Pancreas (tissue), 10 donors: ENCODE results near the gene ISX. TPM values are rescaled to one million over a fixed set of nuclear protein-coding genes. Genes with fewer than 3 reads are reported as not detected.

ENCODE experiments used
- ATAC-seq, 4 donors: fragments of 200-7000 bp; cut with Tn5 transposase; one replicate each; pipeline versions ENCODE4 v1.8.0 to v1.9.1; 2020; ENCODE audit warnings: mild to moderate bottlenecking in 4 of 4, moderate library complexity in 4 of 4
- DNase-seq, 6 donors: peaks; one replicate each; pipeline ENCODE4 v3.0.0-alpha.2; 2020
- FAIRE-seq: peaks from 2 replicates; lab custom pipeline; 2012; peaks lifted over from hg19 to GRCh38; lab: Jason Lieb, UNC
- H3K27ac ChIP-seq, 4 donors: fragments of 200-600 bp; sonication (generic); 1 replicate in 3 of 4; 2 replicates in 1 of 4; pipeline versions ENCODE4 v1.5.0 to v1.8.0; 2020
- H3K27me3 ChIP-seq, 4 donors: fragments of 200-600 bp; one replicate each; pipeline ENCODE4 v1.8.0; 2021
- H3K36me3 ChIP-seq, 3 donors: fragments of 200-600 bp; sonication (generic) in 1 of 3; one replicate each; pipeline versions ENCODE4 v1.5.0 to v1.8.0; 2020 to 2021
- H3K4me1 ChIP-seq, 3 donors: fragments of 200-600 bp; one replicate each; pipeline ENCODE4 v1.8.0; 2021
- H3K4me3 ChIP-seq, 4 donors: fragments of 200-600 bp; sonication (generic) in 2 of 4; one replicate each; pipeline versions ENCODE4 v1.5.0 to v1.8.0; 2020 to 2021
- H3K9me3 ChIP-seq, 4 donors: fragments of 200-600 bp; one replicate each; pipeline ENCODE4 v1.8.0; 2021
- WGBS, 2 donors: extraction: QIAGEN DNeasy Blood & Tissue Kit; methylation state at CpG; one replicate each; pipeline ENCODE4 v1.1.7; 2013; 5-methylcytosine and 5-hydroxymethylcytosine counted together
- intact Hi-C, 3 donors: fragments of 100-400 bp; cut with DNase I; formaldehyde crosslinking; loops; one replicate each; pipeline versions ENCODE4 v1.11.1 to v1.14.2; 2022
- polyA plus RNA-seq, 2 donors: library from polyadenylated mRNA; stranded (reverse); fragments of 200-250 nt; gene quantifications; one replicate each; pipeline ENCODE4 v1.2.3, GENCODE V29; 2013
- total RNA-seq, 6 donors: library from RNA; stranded (reverse); fragmentation: NEBNext Ultra II Directional in 4 of 6; extraction: Animal tissue kit (Norgen Biotek cat#: 25700) in 4 of 6; gene quantifications; one replicate each; pipeline versions ENCODE4 v1.2.1 to v1.2.4, GENCODE V29; 2021 to 2023
- TF ChIP-seq, protein P1 (sequence below), 4 donors: fragments of 200-600 bp; sonication (generic) in 3 of 4; IDR thresholded peaks; one replicate each; pipeline versions ENCODE4 v1.5.0 to v1.8.0; 2021; ENCODE audit warnings: antibody characterized with exemption in 4 of 4
- donor health status: healthy with polysubstance abuse.
- donor health status: DM: no; HTN: no; CAD: no; lungs with moderate emphysema.
- donor health status: DM: no; HTN: no; CAD: no.
- donor health status: control.
- donor health status: control.
- donor health status: Bipolar disorder and iron deficiency.
- donor health status: DM: yes; HTN: yes; CAD: no.
- donor health status: DM: no; HTN: no; CAD: no.
- donor health status: DM: no; HTN: no; CAD: no.
- donor health status: DM: yes; HTN: yes; CAD: no.

ISX gene
- total and polyA plus RNA-seq, 8 donors = 0.12 to 0.14 TPM; not detected in 6

- H3K4me3 ChIP-seq = no peak overlapping the region
- intact Hi-C loops = no loop called here
- H3K36me3 ChIP-seq = no peaks in the 10 kb centered on the region
- FAIRE-seq (no peak), ATAC-seq (no peak), DNase-seq (no peak)
- TF ChIP-seq, protein P1, sequence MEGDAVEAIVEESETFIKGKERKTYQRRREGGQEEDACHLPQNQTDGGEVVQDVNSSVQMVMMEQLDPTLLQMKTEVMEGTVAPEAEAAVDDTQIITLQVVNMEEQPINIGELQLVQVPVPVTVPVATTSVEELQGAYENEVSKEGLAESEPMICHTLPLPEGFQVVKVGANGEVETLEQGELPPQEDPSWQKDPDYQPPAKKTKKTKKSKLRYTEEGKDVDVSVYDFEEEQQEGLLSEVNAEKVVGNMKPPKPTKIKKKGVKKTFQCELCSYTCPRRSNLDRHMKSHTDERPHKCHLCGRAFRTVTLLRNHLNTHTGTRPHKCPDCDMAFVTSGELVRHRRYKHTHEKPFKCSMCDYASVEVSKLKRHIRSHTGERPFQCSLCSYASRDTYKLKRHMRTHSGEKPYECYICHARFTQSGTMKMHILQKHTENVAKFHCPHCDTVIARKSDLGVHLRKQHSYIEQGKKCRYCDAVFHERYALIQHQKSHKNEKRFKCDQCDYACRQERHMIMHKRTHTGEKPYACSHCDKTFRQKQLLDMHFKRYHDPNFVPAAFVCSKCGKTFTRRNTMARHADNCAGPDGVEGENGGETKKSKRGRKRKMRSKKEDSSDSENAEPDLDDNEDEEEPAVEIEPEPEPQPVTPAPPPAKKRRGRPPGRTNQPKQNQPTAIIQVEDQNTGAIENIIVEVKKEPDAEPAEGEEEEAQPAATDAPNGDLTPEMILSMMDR (IDR thresholded peaks at IDR 0.05) = no peak
- H3K4me1 ChIP-seq = no peaks in the 10 kb centered on the region
- H3K27ac ChIP-seq = no peak overlapping the region
- H3K9me3 ChIP-seq = no peaks in the 10 kb centered on the region
- WGBS, 2 donors = 47 to 66% methylated on average over 1 of the region's 1 CpG
- H3K27me3 ChIP-seq = no peaks in the 10 kb centered on the region
Observed at GRCh38 chr22:35069541-35069940, 3.6 kb downstream of the ISX start.

GRCh38 chr22:35070451-35071093, 4.6 kb downstream of the ISX start:
- Histone ChIP-seq H3K27me3 (no peaks in the 10 kb centered on the region), H3K27ac (no peak overlapping the region), H3K4me1 (no peaks in the 10 kb centered on the region), H3K4me3 (no peak overlapping the region), H3K36me3 (no peaks in the 10 kb centered on the region), H3K9me3 (no peaks in the 10 kb centered on the region)
- ATAC-seq = no peak
- intact Hi-C loops = no loop called here
- 92 to 93% methylated on average over 2 of the region's 2 CpGs for WGBS, 2 donors
- TF ChIP-seq, protein P1 (IDR thresholded peaks at IDR 0.05) = no peak
- no peak for DNase-seq
- FAIRE-seq = no peak

DNA sequence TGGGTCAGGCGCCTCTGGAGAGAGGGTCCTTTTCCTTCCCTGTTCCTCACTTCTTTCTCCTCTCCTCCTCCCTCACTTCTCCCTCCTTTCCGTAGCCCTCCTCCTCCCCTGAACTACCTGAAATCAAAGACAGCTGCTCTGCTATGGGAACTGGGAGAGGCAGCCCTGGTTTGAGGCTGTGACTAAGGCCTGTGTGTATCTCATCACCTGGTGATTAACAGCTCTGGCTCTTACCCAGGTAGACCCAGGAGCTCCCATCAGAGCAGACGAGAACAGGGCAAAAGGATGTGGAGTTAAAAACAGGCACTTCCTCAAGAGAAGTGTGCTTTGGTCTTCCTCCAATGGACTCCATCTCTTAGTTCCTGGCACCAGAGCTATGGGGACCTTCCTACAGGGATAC, 5.8 kb downstream of the ISX start:
- FAIRE-seq (no peak), ATAC-seq (no peak), DNase-seq (no peak)
- intact Hi-C loops = no loop called here
- Histone ChIP-seq H3K9me3 (no peaks in the 10 kb centered on the region), H3K36me3 (no peaks in the 10 kb centered on the region), H3K27ac (no peak overlapping the region), H3K4me1 (no peaks in the 10 kb centered on the region), H3K27me3 (no peaks in the 10 kb centered on the region), H3K4me3 (no peak overlapping the region)
- WGBS, 2 donors = 47 to 49% methylated on average over 3 of the region's 3 CpGs
- TF ChIP-seq, protein P1 (IDR thresholded peaks at IDR 0.05) = no peak

DNA sequence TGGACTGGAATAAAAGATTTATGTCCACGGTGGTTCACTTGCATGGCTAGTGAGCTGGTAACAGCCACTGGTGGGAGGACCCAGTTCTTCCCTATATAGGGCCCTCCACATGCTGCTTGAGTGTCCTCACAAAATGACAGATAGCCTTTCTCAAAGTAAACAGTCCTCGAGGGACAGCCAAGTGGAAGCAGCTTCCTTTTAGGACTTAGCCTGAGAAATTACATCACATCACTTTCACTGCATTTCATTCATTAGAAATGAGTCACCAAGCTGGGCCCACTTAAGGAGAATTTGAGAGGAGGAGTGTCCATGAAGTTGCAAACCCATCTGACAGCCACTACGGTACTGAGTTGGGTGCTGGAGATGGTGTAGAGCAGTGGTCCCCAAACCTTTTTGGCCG, 7.0 kb downstream of the ISX start:
- H3K27me3 ChIP-seq = no peaks in the 10 kb centered on the region
- ATAC-seq = no peak
- intact Hi-C loops = no loop called here
- no peaks in the 10 kb centered on the region for H3K36me3 ChIP-seq
- no peaks in the 10 kb centered on the region for H3K4me1 ChIP-seq
- TF ChIP-seq, protein P1 (IDR thresholded peaks at IDR 0.05) = no peak
- no peak overlapping the region for H3K4me3 ChIP-seq
- no peak for FAIRE-seq
- no peak overlapping the region for H3K27ac ChIP-seq
- DNase-seq = no peak
- no peaks in the 10 kb centered on the region for H3K9me3 ChIP-seq
- 57 to 69% methylated on average over 4 of the region's 4 CpGs for WGBS, 2 donors

GRCh38 chr22:35074583-35074982, 8.6 kb downstream of the ISX start:
- intact Hi-C loops = no loop called here
- ATAC-seq = no peak
- TF ChIP-seq, protein P1 (IDR thresholded peaks at IDR 0.05) = no peak
- DNase-seq = no peak
- no peak for FAIRE-seq
- WGBS, 2 donors = 60 to 77% methylated on average over 4 of the region's 4 CpGs
- Histone ChIP-seq H3K27ac (no peak overlapping the region), H3K9me3 (no peaks in the 10 kb centered on the region), H3K36me3 (no peaks in the 10 kb centered on the region), H3K4me1 (no peaks in the 10 kb centered on the region), H3K27me3 (no peaks in the 10 kb centered on the region), H3K4me3 (no peak overlapping the region)
